H9 (cell line): Measurements from ENCODE around the gene GAPDH. TPM values are rescaled to one million over a fixed set of nuclear protein-coding genes. Genes with fewer than 3 reads are reported as not detected.
A peak's percentile ranks its signal among the peaks of the same experiment; 100 is the strongest.

Experiments used
- DNase-seq: peaks from one replicate; pipeline ENCODE4 v3.0.0-alpha.2; 2017
- H2AFZ ChIP-seq: one replicate; pipeline ENCODE4 v1.6.1; 2013; ENCODE audit warnings: mild to moderate bottlenecking, low read length, control low read depth, moderate library complexity
- H2AK5ac ChIP-seq: 2 replicates; pipeline ENCODE4 v1.6.1; 2013; ENCODE audit warnings: low read length, control low read depth, mixed read lengths; ENCODE audit not compliant: insufficient read length
- H2BK120ac ChIP-seq: one replicate; pipeline ENCODE4 v1.6.1; 2013; ENCODE audit warnings: low read depth, mild to moderate bottlenecking, low read length, control low read depth, inconsistent platforms; ENCODE audit not compliant: poor library complexity, severe bottlenecking
- H2BK12ac ChIP-seq: 2 replicates; pipeline ENCODE4 v1.6.1; 2013; ENCODE audit warnings: low read length, control low read depth, mixed read lengths, low read depth; ENCODE audit not compliant: insufficient read length
- H2BK15ac ChIP-seq: 2 replicates; pipeline ENCODE4 v1.6.1; 2013; ENCODE audit warnings: low read depth, low read length, control low read depth
- H2BK20ac ChIP-seq: one replicate; pipeline ENCODE4 v1.6.1; 2013; ENCODE audit warnings: low read depth, mild to moderate bottlenecking, low read length, control low read depth, inconsistent platforms; ENCODE audit not compliant: poor library complexity, severe bottlenecking
- H2BK5ac ChIP-seq: 2 replicates; pipeline ENCODE4 v1.6.1; 2013; ENCODE audit warnings: low read length, control low read depth, mixed read lengths; ENCODE audit not compliant: insufficient read length
- H3K14ac ChIP-seq: 2 replicates; pipeline ENCODE4 v1.6.1; 2013; ENCODE audit warnings: low read length, control low read depth; ENCODE audit not compliant: insufficient read depth
- H3K18ac ChIP-seq: 2 replicates; pipeline ENCODE4 v1.6.1; 2013; ENCODE audit warnings: low read depth, mild to moderate bottlenecking, mixed read lengths, low read length, control low read depth; ENCODE audit not compliant: insufficient read length
- H3K23ac ChIP-seq: 2 replicates; pipeline ENCODE4 v1.6.1; 2013; ENCODE audit warnings: low read length, control low read depth, mixed read lengths, low read depth; ENCODE audit not compliant: insufficient read length
- H3K23me2 ChIP-seq: 2 replicates; pipeline ENCODE4 v1.6.1; 2013; ENCODE audit warnings: low read depth, mild to moderate bottlenecking, mixed read lengths, low read length, control low read depth; ENCODE audit not compliant: insufficient read length, poor library complexity, severe bottlenecking
- H3K27ac ChIP-seq: 2 replicates; pipeline ENCODE4 v1.5.1; 2013; ENCODE audit warnings: low read length, control low read depth, mixed read lengths, low read depth; ENCODE audit not compliant: insufficient read length
- H3K27me3 ChIP-seq: 2 replicates; pipeline ENCODE4 v1.6.1; 2013; ENCODE audit warnings: low read length, control low read depth, inconsistent platforms; ENCODE audit not compliant: insufficient read depth
- H3K4ac ChIP-seq: 2 replicates; pipeline ENCODE4 v1.6.1; 2013; ENCODE audit warnings: low read depth, mild to moderate bottlenecking, control low read depth, inconsistent platforms, low read length, moderate library complexity
- H3K4me1 ChIP-seq: 2 replicates; pipeline ENCODE4 v1.6.1; 2013; ENCODE audit warnings: low read length, control low read depth, inconsistent platforms; ENCODE audit not compliant: insufficient read depth
- H3K4me2 ChIP-seq: 2 replicates; pipeline ENCODE4 v1.6.1; 2013; ENCODE audit warnings: low read length, control low read depth, mixed read lengths; ENCODE audit not compliant: insufficient read length, insufficient read depth
- H3K56ac ChIP-seq: 2 replicates; pipeline ENCODE4 v1.6.1; 2013; ENCODE audit warnings: low read depth, mild to moderate bottlenecking, mixed read lengths, low read length, control low read depth; ENCODE audit not compliant: insufficient read length
- H3K79me1 ChIP-seq: 2 replicates; pipeline ENCODE4 v1.6.1; 2013; ENCODE audit warnings: low read depth, mild to moderate bottlenecking, moderate library complexity, low read length, control low read depth, inconsistent platforms; ENCODE audit not compliant: insufficient read depth, poor library complexity, severe bottlenecking
- H3K79me2 ChIP-seq: 2 replicates; pipeline ENCODE4 v1.6.1; 2013; ENCODE audit warnings: low read length, control low read depth, inconsistent platforms; ENCODE audit not compliant: insufficient read depth
- H3K9ac ChIP-seq: 2 replicates; pipeline ENCODE4 v1.6.1; 2013; ENCODE audit warnings: low read length, control low read depth, mixed read lengths; ENCODE audit not compliant: insufficient read length; ENCODE audit errors: extremely low read depth
- H3K9me3 ChIP-seq: one replicate; pipeline ENCODE4 v1.6.1; 2013; ENCODE audit warnings: low read depth, low read length, inconsistent platforms; ENCODE audit not compliant: control insufficient read depth
- H3T11ph ChIP-seq: one replicate; pipeline ENCODE4 v1.6.1; 2013; ENCODE audit warnings: mild to moderate bottlenecking, low read length, control low read depth, inconsistent platforms
- H4K20me1 ChIP-seq: one replicate; pipeline ENCODE4 v1.6.1; 2013; ENCODE audit not compliant: control insufficient read depth, insufficient read length, insufficient read depth
- H4K5ac ChIP-seq: 2 replicates; pipeline ENCODE4 v1.6.1; 2013; ENCODE audit warnings: low read depth, mild to moderate bottlenecking, mixed read lengths, low read length, control low read depth; ENCODE audit not compliant: insufficient read length
- H4K8ac ChIP-seq: replicated peaks from 2 replicates; pipeline ENCODE4 v1.6.1; 2013; ENCODE audit warnings: low read length, control low read depth, mixed read lengths, low read depth; ENCODE audit not compliant: insufficient read length
- H4K91ac ChIP-seq: 2 replicates; pipeline ENCODE4 v1.6.1; 2013; ENCODE audit warnings: low read depth, mild to moderate bottlenecking, moderate library complexity, mixed read lengths, low read length, control low read depth; ENCODE audit not compliant: insufficient read length
- H3K27ac Mint-ChIP-seq, 3 experiments: 2 replicates in 2 of 3; 3 replicates in 1 of 3; pipeline ENCODE4 v1.8.0; 2020 to 2021; ENCODE audit warnings: mixed read lengths in 3 of 3, mild to moderate bottlenecking in 1 of 3, moderate library complexity in 1 of 3
- H3K27me3 Mint-ChIP-seq: 2 replicates; pipeline ENCODE4 v1.8.0; 2021; ENCODE audit warnings: low read depth, mild to moderate bottlenecking, moderate library complexity, mixed read lengths
- H3K36me3 Mint-ChIP-seq, 3 experiments: 2 replicates in 2 of 3; 3 replicates in 1 of 3; pipeline ENCODE4 v1.8.0; 2020 to 2021; ENCODE audit warnings: low read depth in 3 of 3, mixed read lengths in 3 of 3; ENCODE audit not compliant: insufficient read depth in 1 of 3
- H3K4me1 Mint-ChIP-seq, 2 experiments: 2 replicates each; pipeline ENCODE4 v1.8.0; 2020; ENCODE audit warnings: mixed read lengths in 2 of 2
- H3K4me3 Mint-ChIP-seq, 2 experiments: 2 replicates in 1 of 2; 3 replicates in 1 of 2; pipeline ENCODE4 v1.8.0; 2020 to 2021; ENCODE audit warnings: mild to moderate bottlenecking in 2 of 2, mixed read lengths in 2 of 2, moderate library complexity in 1 of 2
- H3K9me3 Mint-ChIP-seq, 2 experiments: 2 replicates in 1 of 2; 3 replicates in 1 of 2; pipeline ENCODE4 v1.8.0; 2020; ENCODE audit warnings: mild to moderate bottlenecking in 2 of 2, mixed read lengths in 2 of 2, moderate library complexity in 1 of 2
- CTCF ChIP-seq: fragments of 200-600 bp; sonication (generic); conservative IDR thresholded peaks from 3 replicates; pipeline ENCODE4 v1.8.0; 2021; ENCODE audit warnings: antibody characterized with exemption, mild to moderate bottlenecking
- WGBS: extraction: QIAGEN DNeasy Blood & Tissue Kit; methylation state at CpG from one replicate; pipeline ENCODE4 v1.1.7; 2013; ENCODE audit warnings: missing lambda C conversion rate, low lambda C conversion rate, mixed read lengths; ENCODE audit not compliant: insufficient read length; ENCODE audit errors: extremely low coverage; 5-methylcytosine and 5-hydroxymethylcytosine counted together
- total RNA-seq: library from RNA; stranded (reverse); gene quantifications from 2 replicates; pipeline ENCODE4 v1.2.1, GENCODE V29; 2021

Gene GAPDH
- total RNA-seq, 1 experiment from 2014 or later: 4,581 TPM

- peak overlapping the region; percentile 92 to 97 for H3K4me3 Mint-ChIP-seq
- H3K9me3 Mint-ChIP-seq: no peaks in the 10 kb centered on the region; a peak in 1 of 5 replicates
- no peak overlapping the region for H2BK5ac ChIP-seq
- no peak overlapping the region for H3K4ac ChIP-seq
- H3K36me3 Mint-ChIP-seq: peaks cover 61 to 76% (median 72%) of the 10 kb centered on the region in 3 experiments
- H2BK120ac ChIP-seq: no peak overlapping the region
- no peak overlapping the region for H3T11ph ChIP-seq
- peak overlapping the region; percentile 73 for H3K4me2 ChIP-seq
- no peaks in the 10 kb centered on the region for H4K20me1 ChIP-seq
- H3K9me3 ChIP-seq: no peaks in the 10 kb centered on the region
- peaks cover 9% of the 10 kb centered on the region; the same call in 1 of the 2 replicates for H3K79me2 ChIP-seq
- H3K27me3 ChIP-seq: no peaks in the 10 kb centered on the region
- H3K14ac ChIP-seq: peak overlapping the region; percentile 100
- peak overlapping the region; percentile 75 for H3K27ac ChIP-seq
- H4K91ac ChIP-seq: no peak overlapping the region
- no peak for DNase-seq
- H3K18ac ChIP-seq: peak overlapping the region; percentile 100
- no peaks in the 10 kb centered on the region for H3K79me1 ChIP-seq
- no peak overlapping the region for H4K5ac ChIP-seq
- H3K4me1 ChIP-seq: no peaks in the 10 kb centered on the region; the same call in 1 of the 2 replicates
- no peak overlapping the region for H2AFZ ChIP-seq
- H2BK15ac ChIP-seq: no peak overlapping the region
- H2AK5ac ChIP-seq: no peak overlapping the region
- no peak overlapping the region for H3K23ac ChIP-seq
- H3K27me3 Mint-ChIP-seq: peaks cover 5% of the 10 kb centered on the region; the same call in 1 of the 2 replicates
- peak overlapping the region; percentile 95 to 99 (median 95); a peak in 4 of 7 replicates for H3K27ac Mint-ChIP-seq
- peaks cover 18% of the 10 kb centered on the region for H3K23me2 ChIP-seq
- no peak for TF ChIP-seq CTCF
- H2BK12ac ChIP-seq: no peak overlapping the region
- H2BK20ac ChIP-seq: no peak overlapping the region
- H3K4me1 Mint-ChIP-seq: peaks cover 32 to 44% of the 10 kb centered on the region in 2 experiments
- no peak overlapping the region for H3K56ac ChIP-seq
- WGBS: no CpG with 5 or more reads among the region's 9 CpGs
- H3K9ac ChIP-seq: peak overlapping the region; percentile 54
- H4K8ac ChIP-seq: no peak overlapping the region
Measured at GRCh38 chr12:6533653-6533922, 729 bp upstream of the GAPDH start.
